HG03095 (cell line): Measurements from ENCODE around the gene MAGEA4.
"Not testable (repeated sequence)": the region's sequence is repeated elsewhere in the genome, so short reads cannot be mapped to it uniquely, and the experiment has no call there.

Experiments
- ATAC-seq: cut with Tn5 transposase; IDR thresholded peaks from one replicate; pipeline ENCODE4 v1.9.1; 2021; ENCODE audit warnings: moderate library complexity; ENCODE audit not compliant: unreplicated experiment

The MAGEA4 gene

GRCh38 chrX:151912780-151913179 is at the start of gene MAGEA4:
Gene MAGEA4, plus strand, starts transcription at chrX:151912889. Its CDS starts 10,776 bp downstream, at chrX:151923665.
- no peak for ATAC-seq

DNA sequence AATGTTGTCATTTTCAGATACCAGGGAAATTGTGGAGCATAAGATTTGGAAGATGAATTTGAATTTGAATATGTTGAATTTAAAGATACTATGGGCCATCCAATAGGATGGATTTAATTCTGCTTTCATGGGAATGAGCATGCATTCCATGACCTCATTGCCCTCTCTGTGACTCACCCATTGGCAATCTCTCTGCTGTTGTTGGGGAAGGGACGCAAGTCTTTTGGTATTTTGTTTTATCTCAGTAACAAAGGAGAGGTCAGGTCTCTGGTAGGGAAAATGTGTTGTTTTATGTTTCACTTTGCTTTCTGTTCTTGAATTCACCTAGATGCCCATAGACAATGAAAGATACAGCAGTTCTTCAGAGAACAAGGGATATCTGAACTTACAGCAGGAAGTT is 42.1 kb upstream of the MAGEA4 start:
- no peak for ATAC-seq

GRCh38 chrX:151871244-151871643 is 41.4 kb upstream of the MAGEA4 start:
- ATAC-seq = no peak

DNA sequence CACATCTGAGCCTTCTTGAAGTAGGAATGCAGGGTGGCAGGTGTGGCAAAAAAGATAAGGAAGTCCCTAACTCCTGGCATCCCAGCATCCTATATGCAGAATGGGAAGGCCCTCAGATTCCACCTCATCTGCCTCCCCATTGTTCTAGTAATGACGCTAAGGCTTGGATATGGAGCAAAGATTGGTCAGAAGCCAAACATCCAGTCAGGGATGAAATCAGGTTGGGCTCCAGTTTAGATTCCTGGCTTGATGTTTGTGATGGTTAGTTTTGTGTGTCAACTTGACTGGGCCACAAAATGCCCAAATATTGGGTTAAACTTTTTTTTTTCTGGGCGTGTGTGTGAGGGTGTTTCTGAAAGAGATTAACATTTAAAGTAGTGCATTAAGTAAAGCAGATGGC is 39.6 kb upstream of the MAGEA4 start:
- no peak for ATAC-seq

DNA sequence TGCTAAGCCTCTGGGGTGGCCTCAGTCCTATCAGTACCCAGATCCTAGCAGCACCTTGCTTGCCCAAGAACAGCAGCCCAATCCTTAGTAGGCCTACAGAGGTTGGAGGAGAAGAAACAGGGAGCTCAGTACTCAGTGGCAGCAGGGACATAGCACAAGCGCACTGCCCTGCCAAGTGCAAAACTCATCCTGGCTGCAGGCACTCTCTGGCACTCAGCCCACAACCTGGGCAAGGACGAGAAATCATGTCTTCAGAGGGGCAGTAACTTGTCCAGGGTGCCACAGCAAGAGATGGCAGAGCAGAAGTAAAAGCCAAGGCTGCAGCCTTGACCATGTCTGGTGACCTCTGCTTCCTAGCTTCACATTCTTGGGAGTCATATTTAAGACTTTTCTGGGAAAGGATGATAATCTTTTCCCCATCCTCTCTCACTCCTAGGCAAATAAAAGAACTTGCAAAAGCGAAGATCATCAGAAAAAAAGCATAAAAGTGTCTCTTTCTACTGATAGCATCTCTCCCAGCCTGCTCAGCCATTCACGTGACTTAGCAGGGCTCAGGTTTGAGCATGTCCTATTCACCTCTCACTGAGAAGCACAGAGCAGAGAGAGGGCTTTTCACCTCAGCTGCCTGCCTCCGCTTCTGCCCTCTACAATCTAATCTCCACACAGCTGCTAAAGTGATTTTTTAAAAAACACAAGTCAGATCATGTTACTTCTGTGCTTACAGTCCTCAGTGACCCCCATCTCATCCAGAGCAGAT is 37.2 kb upstream of the MAGEA4 start:
- ATAC-seq = no peak

GRCh38 chrX:151878574-151878973 is 34.1 kb upstream of the MAGEA4 start:
- ATAC-seq = no peak

DNA sequence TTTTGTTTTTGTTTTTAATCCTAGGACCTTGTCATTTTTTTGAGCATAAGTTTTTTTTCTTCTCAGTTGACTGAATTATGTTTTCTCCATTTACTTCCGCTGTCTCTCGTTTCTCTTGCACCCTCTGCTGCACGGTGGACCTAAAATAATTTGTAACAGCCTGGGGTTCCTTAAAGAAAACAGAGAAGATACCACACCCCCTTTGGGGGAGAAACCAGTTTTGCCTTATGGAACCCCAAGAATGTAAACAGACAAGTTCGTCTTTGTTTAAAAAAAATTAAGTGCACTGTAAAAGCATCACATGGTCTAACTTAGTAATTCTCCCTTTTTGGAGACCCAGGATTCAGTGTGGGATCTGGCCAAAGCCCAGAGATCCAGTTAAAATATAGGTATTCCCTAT is 32.8 kb upstream of the MAGEA4 start:
- ATAC-seq = no peak

DNA sequence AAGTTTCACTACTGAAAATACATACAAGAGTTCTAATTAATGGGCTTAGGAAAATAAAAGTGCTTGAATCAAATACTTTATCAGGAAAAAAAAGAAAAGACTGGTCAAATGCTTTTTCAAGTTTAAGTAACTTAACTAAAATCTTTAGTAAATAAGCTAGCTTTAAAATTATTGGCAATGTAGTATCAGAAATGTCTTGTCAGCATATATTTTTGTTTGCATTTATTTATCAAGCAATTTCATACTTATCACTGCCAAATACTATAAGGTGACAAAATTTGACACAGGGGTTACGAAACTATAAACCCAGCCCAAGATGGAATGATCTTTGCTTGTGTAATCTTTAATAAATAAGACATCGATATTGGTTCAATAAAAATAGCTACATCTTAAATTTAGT is 31.8 kb upstream of the MAGEA4 start:
- no peak for ATAC-seq

GRCh38 chrX:151889421-151889820 is 23.3 kb upstream of the MAGEA4 start:
- no peak for ATAC-seq

DNA sequence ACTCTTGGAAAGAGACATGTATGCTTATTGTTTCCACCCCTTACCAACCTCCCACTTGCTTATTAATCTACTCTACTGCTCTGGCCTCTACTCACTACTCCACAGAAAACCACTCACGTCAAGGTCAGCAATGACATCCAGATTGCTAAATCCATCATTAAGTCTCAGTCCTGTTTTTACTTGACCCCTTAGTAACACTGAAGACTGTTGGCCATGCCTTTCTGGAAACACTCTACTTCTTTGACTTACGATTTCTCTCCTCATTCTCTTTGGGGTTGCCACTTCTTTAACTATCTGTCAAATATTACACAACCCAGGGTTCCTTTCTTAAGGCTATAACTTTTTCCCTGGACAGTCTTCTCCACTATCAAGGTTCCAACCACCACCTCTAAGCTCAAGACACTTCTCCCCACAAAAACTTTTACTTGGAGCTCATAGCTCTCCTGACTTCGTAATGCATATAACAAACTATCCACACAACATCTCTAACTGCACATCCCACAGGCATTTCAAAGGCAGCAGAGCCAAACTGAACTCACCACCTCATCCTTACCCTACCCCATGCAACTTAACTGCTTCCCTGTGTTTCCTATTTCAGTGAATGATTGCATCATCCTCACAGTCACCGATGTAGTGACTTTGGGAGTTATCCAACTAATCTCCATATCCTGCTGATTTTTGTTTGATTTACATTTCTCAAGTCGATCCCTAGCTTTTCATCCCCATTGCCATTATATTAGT is 15.8 kb upstream of the MAGEA4 start:
- no peak for ATAC-seq

DNA sequence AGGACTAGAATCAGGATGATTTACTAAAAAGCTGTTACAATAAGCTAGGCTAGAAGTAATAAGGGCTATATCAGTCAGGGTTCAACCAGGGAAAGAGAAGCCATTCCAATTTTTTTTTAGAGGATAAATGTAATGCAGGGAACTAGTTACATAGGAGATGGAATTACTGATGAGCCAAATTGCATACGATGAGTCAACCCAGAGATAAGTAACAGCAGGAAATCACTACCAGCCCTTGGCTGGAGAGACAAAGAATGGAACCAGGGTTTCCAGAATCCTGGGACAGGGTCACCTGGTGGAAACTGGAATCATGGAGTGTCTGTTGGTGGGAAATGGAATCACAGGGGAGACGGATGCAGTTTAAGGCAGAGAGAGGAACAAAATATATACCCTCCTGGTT is 13.1 kb upstream of the MAGEA4 start:
- no peak for ATAC-seq

GRCh38 chrX:151901826-151902225 is 10.9 kb upstream of the MAGEA4 start:
- ATAC-seq = no peak

GRCh38 chrX:151902813-151903591 is 9.7 kb upstream of the MAGEA4 start:
- ATAC-seq = no peak

- ATAC-seq = no peak
These were observed 7.7 kb upstream of the MAGEA4 start for GRCh38 chrX:151904989-151905388.

DNA sequence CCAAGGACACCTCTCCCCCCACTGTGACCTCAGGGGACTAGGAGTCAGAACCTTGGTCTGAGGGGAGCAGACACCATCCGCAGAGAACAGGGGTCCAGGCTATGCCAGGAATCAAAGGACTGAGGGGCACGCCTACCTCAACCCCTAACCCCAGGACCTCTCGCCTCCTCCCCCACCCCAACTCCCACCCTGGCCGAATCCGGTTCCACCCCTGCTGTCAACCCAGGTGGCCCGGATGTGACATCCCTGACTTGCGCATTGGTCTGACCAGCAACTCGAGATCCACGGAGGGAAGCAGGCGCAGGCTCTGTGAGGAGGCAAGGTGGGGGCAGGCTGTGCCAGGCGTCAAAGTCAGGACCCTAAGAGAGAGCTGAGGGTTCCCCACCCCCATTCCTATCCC is 468 bp upstream of the MAGEA4 start:
- ATAC-seq = no peak

DNA sequence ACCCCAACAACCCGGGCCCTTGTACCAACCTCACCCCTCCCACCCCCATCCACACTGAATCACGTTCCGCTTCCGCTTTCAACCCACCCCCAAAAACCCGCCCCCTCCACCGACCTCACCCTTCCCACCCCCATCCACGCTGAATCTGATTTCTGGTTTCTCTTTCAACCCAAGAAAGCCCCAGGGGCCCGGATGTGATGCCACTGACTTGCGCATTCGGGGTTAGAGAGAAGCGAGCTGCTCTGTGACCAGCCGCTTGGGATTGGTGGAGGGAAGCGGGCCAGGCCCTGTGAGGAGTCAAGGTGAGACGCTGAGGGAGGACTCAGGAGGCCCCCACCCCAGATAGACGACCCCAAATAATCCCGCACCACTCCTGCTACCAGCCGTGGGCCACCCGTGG is 6.0 kb downstream of the MAGEA4 start:
- ATAC-seq = not testable (repeated sequence)

DNA sequence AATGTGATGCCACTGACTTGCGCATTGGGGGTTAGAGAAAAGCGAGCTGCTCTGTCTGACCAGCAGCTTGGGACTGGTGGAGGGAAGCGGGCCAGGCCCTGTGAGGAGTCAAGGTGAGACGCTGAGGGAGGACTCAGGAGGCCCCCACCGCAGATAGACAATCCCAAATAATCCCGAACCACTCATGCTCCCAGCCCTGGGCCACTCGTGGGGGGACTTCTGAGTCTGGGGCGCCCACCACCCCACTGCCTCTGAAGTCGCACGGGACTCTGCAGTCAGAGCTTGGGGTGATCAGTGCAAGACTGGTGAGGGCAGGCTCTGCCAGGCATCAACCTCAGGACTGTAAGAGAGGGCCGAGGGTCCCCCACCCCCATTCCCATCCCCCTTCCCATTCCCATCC is 6.9 kb downstream of the MAGEA4 start:
- ATAC-seq = no peak

GRCh38 chrX:151920101-151920500 is 7.4 kb downstream of the MAGEA4 start:
- ATAC-seq = no peak

GRCh38 chrX:151920530-151920929 is 7.8 kb downstream of the MAGEA4 start:
- ATAC-seq = no peak

- ATAC-seq = no peak
These were observed 8.6 kb downstream of the MAGEA4 start for GRCh38 chrX:151921292-151921691.

DNA sequence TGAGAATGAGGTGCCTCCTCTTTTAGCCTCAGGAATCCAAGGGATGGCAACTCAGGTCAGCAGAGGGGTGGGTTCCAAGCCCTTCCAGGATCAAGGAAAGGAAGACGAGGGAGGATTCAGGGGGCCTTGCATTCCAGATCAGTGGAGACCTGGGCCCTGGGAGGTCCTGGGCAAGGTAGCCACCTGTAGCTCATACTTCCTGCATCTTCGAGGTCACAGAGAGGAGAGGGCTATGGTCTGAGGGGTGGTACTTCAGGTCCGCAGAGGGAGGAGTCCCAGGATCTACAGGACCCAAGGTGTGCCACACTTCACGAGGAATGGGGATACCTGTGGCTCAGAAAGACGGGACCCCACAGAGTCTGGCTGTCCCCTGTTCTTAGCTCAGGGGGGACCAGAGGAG is 9.2 kb downstream of the MAGEA4 start:
- ATAC-seq = no peak

GRCh38 chrX:151922692-151923091 is 10.0 kb downstream of the MAGEA4 start:
- no peak for ATAC-seq
